ENCODE results near the gene SCAI. TPM values are rescaled to one million over a fixed set of nuclear protein-coding genes. Genes with fewer than 3 reads are reported as not detected.
"Not testable (repeated sequence)": the region's sequence is repeated elsewhere in the genome, so short reads cannot be mapped to it uniquely, and the experiment has no call there.

The SCAI gene
- total RNA-seq, 6 experiments from 2014 or later, result 4.7 to 7.2 (median 5.6) TPM

DNA sequence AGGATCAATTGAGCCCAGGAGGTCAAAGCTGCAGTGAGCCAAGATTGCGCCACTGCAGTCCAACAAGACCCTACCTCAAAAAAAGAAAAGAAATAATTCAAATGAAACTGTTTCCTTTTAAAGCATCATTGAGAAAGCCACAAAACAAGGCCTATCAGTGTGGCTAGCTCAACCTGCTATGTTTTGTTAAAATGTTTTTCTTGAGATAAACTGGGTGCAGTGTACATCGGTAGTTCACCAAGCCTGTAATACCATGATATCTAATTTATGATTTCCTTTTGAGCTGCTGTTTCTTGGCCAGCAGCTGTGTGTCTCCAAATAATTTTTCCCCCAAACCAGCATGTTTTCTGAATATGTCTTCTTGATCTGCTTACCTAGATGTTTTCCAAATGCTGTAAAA is 105.2 kb downstream of the SCAI start:
- Mint-ChIP-seq H3K27ac (no peak overlapping the region), H3K27me3 (ENCODE audit: insufficient read depth) (no peaks in the 10 kb centered on the region; the same call in 1 of the 2 replicates)

GRCh38 chr9:125028041-125028440 is 115.3 kb downstream of the SCAI start:
- Mint-ChIP-seq H3K27me3 (ENCODE audit: insufficient read depth) (no peaks in the 10 kb centered on the region), H3K36me3 (ENCODE audit: low read depth) (peaks cover 12% of the 10 kb centered on the region; the same call in 1 of the 2 replicates), H3K4me3 (no peak overlapping the region), H3K27ac (no peak overlapping the region), H3K9me3 (no peaks in the 10 kb centered on the region), H3K4me1 (ENCODE audit: low read depth) (peaks cover 7% of the 10 kb centered on the region)
- TF ChIP-seq CTCF (IDR thresholded peaks at IDR 0.05), result no peak
- DNase-seq, result no peak

More for the DNA sequence above, 105.2 kb downstream of the SCAI start:
- H3K9me3 Mint-ChIP-seq, result no peaks in the 10 kb centered on the region
- no peak for DNase-seq
- H3K4me3 Mint-ChIP-seq, result no peak overlapping the region
- no peaks in the 10 kb centered on the region for H3K36me3 Mint-ChIP-seq (ENCODE audit: low read depth)
- no peaks in the 10 kb centered on the region for H3K4me1 Mint-ChIP-seq (ENCODE audit: low read depth)
- TF ChIP-seq CTCF (IDR thresholded peaks at IDR 0.05), result no peak

DNA sequence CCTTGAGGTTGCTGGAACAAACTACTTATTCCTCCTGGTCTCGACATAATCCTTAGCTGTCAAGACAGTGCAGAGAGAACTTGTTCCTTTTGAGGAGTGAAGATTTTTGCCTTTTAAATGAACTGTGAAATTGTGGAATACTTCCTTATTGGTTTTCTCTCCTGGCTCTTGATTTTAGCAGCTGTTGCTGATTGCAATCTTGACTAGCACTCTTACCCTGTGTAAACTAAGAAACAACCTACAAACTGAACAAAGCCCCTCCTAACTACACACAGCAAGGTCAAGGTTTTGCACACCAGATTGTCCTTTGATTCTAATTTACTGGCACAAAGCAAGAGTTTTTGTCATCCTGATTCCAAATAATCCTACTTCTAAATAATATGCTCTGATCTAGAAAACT is 118.4 kb downstream of the SCAI start:
- H3K36me3 Mint-ChIP-seq (ENCODE audit: low read depth), result peaks cover 22% of the 10 kb centered on the region
- TF ChIP-seq CTCF (IDR thresholded peaks at IDR 0.05), result no peak
- peaks cover 5% of the 10 kb centered on the region for H3K4me1 Mint-ChIP-seq (ENCODE audit: low read depth)
- no peak overlapping the region for H3K4me3 Mint-ChIP-seq
- H3K27me3 Mint-ChIP-seq (ENCODE audit: insufficient read depth), result no peaks in the 10 kb centered on the region
- H3K9me3 Mint-ChIP-seq, result no peaks in the 10 kb centered on the region
- no peak for DNase-seq
- H3K27ac Mint-ChIP-seq, result no peak overlapping the region

DNA sequence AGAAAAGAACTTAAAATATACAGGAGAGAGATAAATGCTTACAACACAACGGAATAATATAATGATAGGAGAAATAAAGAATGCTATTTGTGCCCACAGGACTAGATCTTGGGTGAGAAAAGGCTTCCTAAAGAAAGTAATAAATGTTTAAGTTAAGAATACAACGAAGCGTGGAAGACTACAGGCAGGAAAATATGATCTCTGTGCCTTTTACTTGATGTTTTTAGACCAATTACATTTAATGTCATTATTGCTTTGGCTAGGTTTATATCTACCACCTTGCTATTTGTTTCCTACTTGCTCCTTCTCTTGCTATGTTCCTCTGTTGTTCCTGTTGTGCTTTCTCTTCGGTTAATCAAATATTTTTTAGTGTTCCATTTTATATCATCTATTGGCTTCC is 122.3 kb downstream of the SCAI start:
- DNase-seq, result no peak
- Mint-ChIP-seq H3K27me3 (ENCODE audit: insufficient read depth) (no peaks in the 10 kb centered on the region), H3K27ac (no peak overlapping the region), H3K4me3 (no peak overlapping the region), H3K36me3 (ENCODE audit: low read depth) (peaks cover 22% of the 10 kb centered on the region), H3K9me3 (no peaks in the 10 kb centered on the region), H3K4me1 (ENCODE audit: low read depth) (no peaks in the 10 kb centered on the region)
- TF ChIP-seq CTCF (IDR thresholded peaks at IDR 0.05), result no peak

GRCh38 chr9:125015655-125016054 is 127.7 kb downstream of the SCAI start:
- H3K27me3 Mint-ChIP-seq (ENCODE audit: insufficient read depth), result not testable (repeated sequence)

GRCh38 chr9:125012013-125012412 is 131.3 kb downstream of the SCAI start:
- H3K4me3 Mint-ChIP-seq; H3K27ac Mint-ChIP-seq; DNase-seq; H3K9me3 Mint-ChIP-seq; H3K36me3 Mint-ChIP-seq (ENCODE audit: low read depth); H3K4me1 Mint-ChIP-seq (ENCODE audit: low read depth); H3K27me3 Mint-ChIP-seq (ENCODE audit: insufficient read depth): not testable (repeated sequence)

More at GRCh38 chr9:125015655-125016054, 127.7 kb downstream of the SCAI start:
- DNase-seq; H3K9me3 Mint-ChIP-seq; H3K27ac Mint-ChIP-seq; H3K4me1 Mint-ChIP-seq (ENCODE audit: low read depth); H3K4me3 Mint-ChIP-seq; H3K36me3 Mint-ChIP-seq (ENCODE audit: low read depth): not testable (repeated sequence)

- Mint-ChIP-seq H3K4me3 (no peak overlapping the region), H3K4me1 (ENCODE audit: low read depth) (no peaks in the 10 kb centered on the region), H3K27me3 (ENCODE audit: insufficient read depth) (no peaks in the 10 kb centered on the region), H3K36me3 (ENCODE audit: low read depth) (0 out of 2 replicates have a peak, but pooled peaks cover 4% of the 10 kb centered on the region), H3K27ac (no peak overlapping the region), H3K9me3 (no peaks in the 10 kb centered on the region)
- DNase-seq, result no peak
- no peak for TF ChIP-seq CTCF (IDR thresholded peaks at IDR 0.05)
Observed at GRCh38 chr9:125008599-125008998, 134.7 kb downstream of the SCAI start.
